K562 (cell line): ENCODE data around the gene PHF5A. TPM values are rescaled to one million over a fixed set of nuclear protein-coding genes. Genes with fewer than 3 reads are reported as not detected.

Experiments
- ARID3B ChIP-seq: fragments of 250-450 bp; sonication (Bioruptor Pico); IDR thresholded peaks from 2 replicates; pipeline ENCODE4 v1.4.0; 2020; ENCODE audit warnings: borderline replicate concordance
- ATF4 ChIP-seq: fragments of 450-650 bp; formaldehyde crosslinking; IDR thresholded peaks from 2 replicates; pipeline ENCODE4 v1.4.0; 2022; ENCODE audit warnings: mild to moderate bottlenecking, moderate library complexity
- HMGXB4 ChIP-seq: sonication (generic); formaldehyde crosslinking; IDR thresholded peaks from 2 replicates; pipeline ENCODE4 v1.8.1; 2023; ENCODE audit warnings: mild to moderate bottlenecking, missing genetic modification reagents
- ID3 ChIP-seq, 2 experiments: fragments of 250-450 bp in 1 of 2; fragments of 450-650 bp in 1 of 2; sonication (Bioruptor Pico) in 1 of 2; IDR thresholded peaks; 2 replicates each; pipeline versions ENCODE4 v1.6.1 to v1.8.0; 2016 to 2021; ENCODE audit warnings: mild to moderate bottlenecking in 2 of 2, moderate library complexity in 2 of 2, missing compliant biosample characterization in 1 of 2, missing genetic modification characterization in 1 of 2
- NFATC3 ChIP-seq: fragments of 450-650 bp; IDR thresholded peaks from 2 replicates; pipeline ENCODE4 v1.6.1; 2017; ENCODE audit warnings: mild to moderate bottlenecking
- RB1 ChIP-seq: fragments of 450-650 bp; IDR thresholded peaks from 2 replicates; pipeline ENCODE4 v1.6.1; 2017; ENCODE audit warnings: low read depth, mild to moderate bottlenecking
- ZBTB40 ChIP-seq, 2 experiments: fragments of 450-650 bp in 1 of 2; sonication (generic) in 1 of 2; formaldehyde crosslinking in 1 of 2; IDR thresholded peaks; 2 replicates each; pipeline versions ENCODE4 v1.7.1 to v1.9.0; 2016 to 2022; ENCODE audit warnings: inconsistent platforms in 1 of 2, mild to moderate bottlenecking in 1 of 2, missing genetic modification reagents in 1 of 2
- ZBTB49 ChIP-seq: sonication (generic); formaldehyde crosslinking; IDR thresholded peaks from 2 replicates; pipeline ENCODE4 v1.8.0; 2022; ENCODE audit warnings: missing genetic modification reagents, mild to moderate bottlenecking, borderline replicate concordance
- polyA plus RNA-seq, 8 experiments: library from polyadenylated mRNA; depleted of rRNA in 4 of 8; stranded (reverse) in 5 of 8; unstranded in 3 of 8; fragments of >200 nt; fragmentation: Nextera tagmentation in 2 of 8; fragmentation: Illumina TruSeq in 1 of 8; extraction: Ambion mirVana in 2 of 8; extraction: Trizol in 1 of 8; gene quantifications; 2 replicates each; pipeline versions ENCODE4 v1.2.1 to v1.2.3, GENCODE V29; 2011 to 2014; ENCODE audit warnings: inconsistent platforms in 1 of 8, missing spikeins in 1 of 8
- total RNA-seq, 7 experiments: library from RNA; depleted of rRNA in 6 of 7; stranded (reverse); fragments of >200 nt in 6 of 7; fragmentation: Illumina TruSeq in 2 of 7; extraction: Trizol in 2 of 7; gene quantifications; 2 replicates each; pipeline versions ENCODE4 v1.2.1 to v1.2.3, GENCODE V29; 2011 to 2021; ENCODE audit warnings: low replicate concordance in 1 of 7

PHF5A gene
- total and polyA plus RNA-seq, 9 of the 15 experiments (the other 6 are each of a cell fraction or from before 2014, with no cell fraction given): 14.2 to 144 (median 101) TPM

GRCh38 chr22:41512421-41513194, 44.1 kb upstream of the PHF5A start (continued):
- TF ChIP-seq ZBTB40 (IDR thresholded peaks at IDR 0.05) (no peak), ZBTB40 (CRISPR knock-in tag; IDR thresholded peaks at IDR 0.05) (no peak), NFATC3 (no peak), ZBTB49 (CRISPR knock-in tag) (no peak), ARID3B (CRISPR knock-in tag) (no peak), HMGXB4 (CRISPR knock-in tag) (no peak), ATF4 (CRISPR knock-in tag) (no peak), ID3 (CRISPR knock-in tag; IDR thresholded peaks at IDR 0.05) (no peak), ID3 (tag; IDR thresholded peaks at IDR 0.05) (no peak), RB1 (no peak)
